GM18511 (cell line): ENCODE measurements around the gene STARD9.
"Not testable (repeated sequence)": the region's sequence is repeated elsewhere in the genome, so short reads cannot be mapped to it uniquely, and the experiment has no call there.

ENCODE experiments used
- ATAC-seq: cut with Tn5 transposase; IDR thresholded peaks from one replicate; pipeline ENCODE4 v1.9.1; 2021; ENCODE audit warnings: mild to moderate bottlenecking, moderate library complexity; ENCODE audit not compliant: unreplicated experiment

The STARD9 gene

DNA sequence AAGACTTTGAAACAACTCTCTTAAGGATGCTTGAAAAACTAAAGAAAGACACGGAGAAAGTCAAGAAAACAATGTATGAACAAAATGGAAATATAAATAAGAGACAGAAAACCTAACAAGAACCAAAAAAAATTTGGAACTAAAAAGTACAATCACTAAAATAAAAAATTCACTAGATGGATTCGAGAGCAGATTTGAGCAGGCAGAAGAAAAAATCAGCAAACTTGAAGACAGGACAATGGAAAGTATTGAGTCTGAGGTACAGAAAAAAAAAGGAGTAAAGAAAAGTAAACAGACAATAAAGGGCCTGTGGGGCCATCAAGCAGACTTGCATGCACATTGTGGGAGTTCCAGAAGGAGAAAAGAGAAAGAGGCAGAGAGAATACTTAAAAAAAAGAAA lies 174.9 kb downstream of the STARD9 start:
- no peak for ATAC-seq

DNA sequence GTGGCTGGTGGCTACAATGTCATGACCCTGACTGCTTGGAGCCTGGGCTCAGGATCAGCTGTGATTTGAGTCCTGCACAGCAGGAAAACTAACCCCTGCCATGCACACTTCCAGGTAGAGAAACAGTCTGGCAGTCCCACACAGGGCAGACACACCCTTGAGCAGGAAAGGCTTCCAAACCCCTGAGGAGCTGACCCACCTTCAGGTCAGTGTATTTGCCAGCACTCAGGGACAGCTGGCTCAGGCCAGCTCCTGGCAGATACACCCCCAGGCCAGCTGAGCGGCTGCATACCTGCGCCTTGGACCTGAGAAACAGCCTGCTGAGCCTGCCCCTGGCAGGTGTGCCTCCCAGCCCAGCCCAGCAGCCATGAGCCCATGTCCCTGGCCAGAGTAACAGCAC lies 183.7 kb downstream of the STARD9 start:
- no peak for ATAC-seq

DNA sequence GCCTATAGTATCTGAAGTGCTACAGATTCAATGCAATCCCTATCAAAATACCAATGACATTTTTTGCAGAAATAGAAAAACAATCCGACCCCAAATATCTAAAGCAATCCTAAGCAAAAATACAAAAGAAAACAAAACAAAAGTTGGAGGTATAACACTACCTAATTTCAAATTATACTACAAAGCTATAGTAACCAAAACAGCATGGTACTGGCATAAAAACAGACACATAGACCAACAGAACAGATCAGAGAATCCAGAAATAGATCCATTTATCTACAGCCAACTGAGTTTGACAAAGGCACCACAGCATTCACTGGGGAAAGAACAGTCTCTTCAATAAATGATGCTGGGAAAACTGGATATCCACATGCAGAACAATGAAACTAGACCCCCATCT lies 185.4 kb downstream of the STARD9 start:
- no peak for ATAC-seq

DNA sequence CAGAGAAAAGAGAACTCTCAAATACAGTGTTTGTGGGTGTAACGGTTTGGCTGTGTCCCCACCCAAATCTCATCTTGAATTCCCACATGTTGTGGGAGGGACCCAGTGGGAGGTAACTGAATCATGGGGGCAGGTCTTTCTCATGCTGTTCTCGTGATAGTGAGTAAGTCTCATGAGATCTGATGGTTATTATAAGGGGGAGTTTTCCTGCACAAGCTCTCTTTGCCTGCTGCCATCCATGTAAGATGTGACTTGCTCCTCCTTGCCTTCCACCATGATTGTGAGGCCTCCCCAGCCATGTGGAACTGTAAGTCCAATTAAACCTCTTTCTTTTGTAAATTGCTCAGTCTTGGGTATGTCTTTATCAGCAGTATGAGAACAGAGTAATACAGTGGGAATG lies 186.4 kb downstream of the STARD9 start:
- ATAC-seq = not testable (repeated sequence)

DNA sequence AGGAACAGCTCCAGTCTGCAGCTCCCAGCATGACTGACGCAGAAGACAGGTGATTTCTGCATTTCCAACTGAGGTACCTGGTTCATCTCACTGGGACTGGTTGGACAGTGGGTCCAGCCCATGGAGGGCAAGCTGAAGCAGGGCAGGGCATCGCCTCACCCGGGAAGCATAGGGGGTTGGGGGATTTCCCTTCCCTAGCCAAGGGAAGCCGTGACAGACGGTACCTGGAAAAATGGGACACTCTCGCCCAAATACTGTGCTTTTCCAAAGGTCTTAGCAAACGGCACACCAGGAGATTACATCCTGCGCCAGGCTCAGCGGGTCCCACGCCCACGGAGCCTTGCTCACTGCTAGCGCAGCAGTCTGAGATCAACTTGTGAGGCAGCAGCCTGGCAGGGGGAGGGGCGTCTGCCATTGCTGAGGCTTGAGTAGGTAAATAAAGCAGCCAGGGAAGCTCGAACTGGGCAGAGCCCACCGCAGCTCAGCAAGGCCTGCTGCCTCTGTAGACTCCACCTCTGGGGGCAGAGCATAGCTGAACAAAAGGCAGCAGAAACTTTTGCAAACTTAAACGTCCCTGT lies 188.8 kb downstream of the STARD9 start:
- not testable (repeated sequence) for ATAC-seq

DNA sequence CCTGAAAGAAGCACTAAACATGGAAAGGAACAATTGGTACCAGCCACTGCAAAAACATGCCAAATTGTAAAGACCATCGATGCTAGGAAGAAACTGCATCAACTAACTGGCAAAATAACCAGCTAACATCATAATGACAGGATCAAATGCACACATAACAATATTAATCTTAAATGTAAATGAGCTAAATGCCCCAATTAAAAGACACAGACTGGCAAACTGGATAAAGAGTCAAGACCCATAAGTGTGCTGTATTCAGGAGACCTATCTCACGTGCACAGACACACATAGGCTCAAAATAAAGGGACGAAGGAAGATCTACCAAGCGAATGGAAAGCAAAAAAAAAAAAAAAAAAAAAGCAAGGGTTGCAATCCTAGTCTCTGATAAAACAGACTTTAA lies 190.7 kb downstream of the STARD9 start:
- not testable (repeated sequence) for ATAC-seq
